ENCODE results near the gene ZDHHC21. TPM values are rescaled to one million over a fixed set of nuclear protein-coding genes. Genes with fewer than 3 reads are reported as not detected.

The ZDHHC21 gene
- total RNA-seq, 4 donors from 2014 or later, result 4.6 to 10.2 (median 7.7) TPM

DNA sequence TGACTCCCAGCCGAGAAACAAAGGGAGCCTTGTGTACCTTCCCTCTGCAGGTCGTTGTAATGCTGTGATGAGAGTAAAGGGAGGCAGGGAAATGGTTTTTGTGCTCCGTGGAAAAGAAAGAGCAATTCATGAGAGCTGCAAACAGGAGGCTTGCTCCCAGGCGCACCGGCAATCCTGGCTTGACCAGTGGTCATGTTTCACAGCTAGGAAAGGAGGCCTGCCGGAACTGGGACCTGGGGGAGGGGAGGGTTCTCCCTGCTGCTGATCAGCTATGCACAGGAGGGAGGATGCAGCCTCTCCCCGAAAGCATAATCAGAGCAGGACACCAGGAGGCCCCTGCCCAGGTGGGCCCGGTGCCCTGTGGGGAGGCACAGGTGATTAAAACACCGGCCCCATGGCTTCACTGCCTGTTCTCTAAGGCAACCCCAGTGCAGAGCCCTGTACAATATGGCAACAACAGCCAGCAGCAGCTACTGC, 131.3 kb downstream of the ZDHHC21 start:
- no peak overlapping the region for H3K4me3 ChIP-seq (ENCODE audit: low read depth, poor library complexity, severe bottlenecking)
- DNase-seq (ENCODE audit: low spot score in 2 of 2), result no peak
- WGBS, 2 donors, result 41 to 55% methylated on average over 9 of the region's 9 CpGs
- TF ChIP-seq CTCF (IDR thresholded peaks at IDR 0.05), result no peak
- intact Hi-C loops (cut with DNase I; ENCODE audit: low total_unique reads), result no loop called here

Other genes starting within 250 kb of the ZDHHC21 start
- gene CER1, start 29.3 kb upstream of the ZDHHC21 start, total RNA-seq, result not detected
- 1 to 10 TPM in 2 of 4 donors, under 1 TPM in 2; 0.53 to 2.8 (median 1.5) TPM for gene FREM1, start 217.0 kb upstream of the ZDHHC21 start, total RNA-seq